Keratinocyte (primary cell): Measurements from ENCODE around the gene TICAM1. TPM values are rescaled to one million over a fixed set of nuclear protein-coding genes. Genes with fewer than 3 reads are reported as not detected.
"Not testable (repeated sequence)": the region's sequence is repeated elsewhere in the genome, so short reads cannot be mapped to it uniquely, and the experiment has no call there.

ENCODE experiments used
- DNase-seq: peaks from one replicate; pipeline ENCODE4 v3.0.0-alpha.2; 2011; ENCODE audit warnings: low read depth, missing footprints, low spot score
- FAIRE-seq: peaks from 2 replicates; lab custom pipeline; 2011; peaks lifted over from hg19 to GRCh38; lab: Jason Lieb, UNC
- H2AFZ ChIP-seq: 2 replicates; pipeline ENCODE4 v1.6.0; 2012; ENCODE audit warnings: low read length, control low read depth, inconsistent platforms; ENCODE audit not compliant: control insufficient read depth
- H3K27ac ChIP-seq: 2 replicates; pipeline ENCODE4 v1.5.1; 2011; ENCODE audit warnings: low read length; ENCODE audit not compliant: control insufficient read depth, insufficient read depth
- H3K27me3 ChIP-seq: 3 replicates; pipeline ENCODE4 v1.6.0; 2011; ENCODE audit warnings: low read length; ENCODE audit not compliant: control insufficient read depth, insufficient read depth; ENCODE audit errors: extremely low read depth
- H3K36me3 ChIP-seq, 2 experiments: 2 replicates in 1 of 2; 3 replicates in 1 of 2; pipeline ENCODE4 v1.5.1; 2011; ENCODE audit warnings: low read length in 2 of 2, mild to moderate bottlenecking in 1 of 2; ENCODE audit not compliant: control insufficient read depth in 2 of 2, insufficient read depth in 2 of 2; ENCODE audit errors: extremely low read depth in 1 of 2
- H3K4me1 ChIP-seq: 3 replicates; pipeline ENCODE4 v1.5.1; 2011; ENCODE audit warnings: low read length; ENCODE audit not compliant: control insufficient read depth, insufficient read depth; ENCODE audit errors: extremely low read depth
- H3K4me2 ChIP-seq: 3 replicates; pipeline ENCODE4 v1.6.0; 2011; ENCODE audit warnings: low read depth, low read length; ENCODE audit not compliant: control insufficient read depth, insufficient read depth; ENCODE audit errors: extremely low read depth
- H3K4me3 ChIP-seq, 3 experiments: fragments of 200-600 bp in 1 of 3; sonication (generic) in 1 of 3; 2 replicates in 2 of 3; 3 replicates in 1 of 3; pipeline ENCODE4 v1.5.1; 2011 to 2016; ENCODE audit warnings: low read length in 3 of 3, mild to moderate bottlenecking in 3 of 3, control low read depth in 2 of 3, inconsistent platforms in 1 of 3, low read depth in 1 of 3, mixed read lengths in 1 of 3, mixed run types in 1 of 3, moderate library complexity in 1 of 3; ENCODE audit not compliant: control insufficient read depth in 2 of 3, insufficient read depth in 2 of 3; ENCODE audit errors: extremely low read depth in 1 of 3
- H3K79me2 ChIP-seq: 2 replicates; pipeline ENCODE4 v1.6.0; 2012; ENCODE audit warnings: low read length; ENCODE audit not compliant: control insufficient read depth, insufficient read depth
- H3K9ac ChIP-seq: 3 replicates; pipeline ENCODE4 v1.6.0; 2011; ENCODE audit warnings: low read length; ENCODE audit not compliant: control insufficient read depth, insufficient read depth; ENCODE audit errors: extremely low read depth
- H3K9me1 ChIP-seq: 3 replicates; pipeline ENCODE4 v1.6.0; 2011; ENCODE audit warnings: low read length; ENCODE audit not compliant: control insufficient read depth, insufficient read depth; ENCODE audit errors: extremely low read depth
- H3K9me3 ChIP-seq: 2 replicates; pipeline ENCODE4 v1.5.1; 2012; ENCODE audit warnings: low read depth, low read length; ENCODE audit not compliant: control insufficient read depth
- H4K20me1 ChIP-seq: 3 replicates; pipeline ENCODE4 v1.6.0; 2011; ENCODE audit warnings: low read length; ENCODE audit not compliant: control insufficient read depth, insufficient read depth; ENCODE audit errors: extremely low read depth
- EZH2 ChIP-seq: IDR thresholded peaks from one replicate; pipeline ENCODE4 v1.6.1; 2012; ENCODE audit warnings: inconsistent platforms, mild to moderate bottlenecking, low read length, moderate library complexity
- dilution Hi-C: fragments of 300-500 bp; cut with MboI; formaldehyde crosslinking; loops from one replicate; pipeline ENCODE4 v1.7.0; 2020; ENCODE audit warnings: low sequenced_read_pairs; ENCODE audit not compliant: extremely low pct_ligation_motif_present
- polyA plus RNA-seq, 5 experiments: library from polyadenylated mRNA; depleted of rRNA in 3 of 5; stranded (reverse) in 3 of 5; stranded (forward) in 1 of 5; unstranded in 1 of 5; fragments of >200 nt; gene quantifications; 1 replicate in 1 of 5; 2 replicates in 3 of 5; 3 replicates in 1 of 5; pipeline versions ENCODE4 v1.2.1 to v1.2.3, GENCODE V29; 2011 to 2012; ENCODE audit warnings: missing spikeins in 2 of 5, low read depth in 1 of 5, low replicate concordance in 1 of 5
- TF ChIP-seq, protein P1 (sequence below), 3 experiments: IDR thresholded peaks in 1 of 3; conservative IDR thresholded peaks in 1 of 3; optimal IDR thresholded peaks in 1 of 3; 2 replicates in 2 of 3; 3 replicates in 1 of 3; pipeline versions ENCODE3 to v1.5.1; 2011; ENCODE audit warnings: low read length in 3 of 3, mild to moderate bottlenecking in 3 of 3, moderate library complexity in 2 of 3, control low read depth in 1 of 3, inconsistent platforms in 1 of 3; ENCODE audit not compliant: insufficient read depth in 2 of 3; ENCODE audit errors: extremely low read depth in 1 of 3

Gene TICAM1
- polyA plus RNA-seq, 1 donor (not counting 4 experiments of a cell fraction or from before 2014, with no cell fraction given), result 2.2 TPM

DNA sequence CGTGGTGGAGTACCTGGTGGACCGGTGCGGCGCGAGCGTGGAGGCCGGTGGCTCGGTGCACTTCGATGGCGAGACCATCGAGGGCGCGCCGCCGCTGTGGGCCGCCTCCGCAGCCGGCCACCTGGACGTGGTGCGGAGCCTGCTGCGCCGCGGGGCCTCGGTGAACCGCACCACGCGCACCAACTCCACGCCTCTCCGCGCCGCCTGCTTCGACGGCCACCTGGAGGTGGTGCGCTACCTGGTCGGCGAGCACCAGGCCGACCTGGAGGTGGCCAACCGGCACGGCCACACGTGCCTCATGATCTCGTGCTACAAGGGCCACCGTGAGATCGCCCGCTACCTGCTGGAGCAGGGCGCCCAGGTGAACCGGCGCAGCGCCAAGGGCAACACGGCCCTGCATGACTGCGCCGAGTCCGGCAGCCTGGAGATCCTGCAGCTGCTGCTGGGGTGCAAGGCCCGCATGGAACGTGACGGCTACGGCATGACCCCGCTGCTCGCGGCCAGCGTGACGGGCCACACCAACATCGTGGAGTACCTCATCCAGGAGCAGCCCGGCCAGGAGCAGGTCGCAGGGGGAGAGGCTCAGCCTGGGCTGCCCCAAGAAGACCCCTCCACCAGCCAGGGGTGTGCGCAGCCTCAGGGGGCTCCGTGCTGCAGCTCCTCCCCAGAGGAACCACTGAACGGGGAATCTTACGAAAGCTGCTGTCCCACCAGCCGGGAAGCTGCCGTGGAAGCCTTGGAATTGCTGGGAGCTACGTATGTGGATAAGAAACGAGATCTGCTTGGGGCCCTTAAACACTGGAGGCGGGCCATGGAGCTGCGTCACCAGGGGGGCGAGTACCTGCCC is 39.3 kb downstream of the TICAM1 start:
- Histone ChIP-seq H2AFZ (peak overlapping the region; percentile 70), H3K4me3 (peak overlapping the region; percentile 71 to 81 (median 77)), H3K79me2 (peaks cover 49% of the 10 kb centered on the region), H3K4me1 (peaks cover 36% of the 10 kb centered on the region), H3K4me2 (peak overlapping the region; percentile 82), H3K27ac (peak overlapping the region; percentile 86), H3K9ac (peak overlapping the region; percentile 93)
- H4K20me1 ChIP-seq, dilution Hi-C loops, H3K36me3 ChIP-seq, DNase-seq, H3K9me1 ChIP-seq, H3K9me3 ChIP-seq, H3K27me3 ChIP-seq, FAIRE-seq: not testable (repeated sequence)

DNA sequence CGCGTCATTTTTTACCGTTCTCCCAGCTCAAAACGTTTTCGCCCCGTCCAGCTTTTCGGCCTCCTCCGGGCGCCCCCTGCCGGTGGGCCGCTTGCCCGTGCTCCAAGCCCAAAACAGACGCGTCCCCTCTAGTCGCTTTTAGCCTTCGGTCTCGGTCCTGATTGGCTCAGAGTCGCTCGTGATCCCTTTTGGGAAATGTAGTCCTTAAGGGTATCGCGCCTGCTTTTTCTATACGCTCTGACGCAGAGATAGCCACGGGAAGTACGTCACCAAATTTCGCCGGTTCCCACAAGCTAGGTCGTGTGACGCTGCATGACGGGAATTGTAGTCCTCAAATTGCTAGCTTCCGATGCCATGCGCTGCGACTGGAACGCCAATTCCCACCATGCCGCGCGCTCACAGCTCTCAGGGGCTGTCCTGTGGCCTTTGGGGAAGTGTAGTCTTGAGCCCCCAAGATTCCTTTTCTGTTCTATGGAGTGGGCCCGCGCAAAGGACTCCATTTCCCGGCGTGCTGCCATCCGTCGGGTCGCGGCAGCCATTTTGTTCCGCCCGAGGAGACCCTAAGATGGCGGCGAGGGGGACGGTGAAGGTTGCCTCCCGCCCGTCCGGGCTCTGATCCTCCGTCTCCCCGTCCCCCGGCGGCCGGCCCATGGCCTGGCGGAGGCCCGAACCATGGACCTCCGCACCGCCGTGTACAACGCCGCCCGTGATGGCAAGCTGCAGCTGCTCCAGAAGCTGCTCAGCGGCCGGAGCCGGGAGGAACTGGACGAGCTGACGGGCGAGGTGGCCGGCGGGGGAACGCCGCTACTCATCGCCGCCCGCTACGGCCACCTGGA is 40.1 kb downstream of the TICAM1 start, which contains the start of gene FEM1A:
FEM1A (plus strand) TSS at position 552 of the 836 bp plus-strand sequence; CDS start at position 673, 121 bp downstream.
- Histone ChIP-seq H4K20me1 (no peaks in the 10 kb centered on the region), H2AFZ (peak within 1 kb of the TSS; percentile 78), H3K36me3 (peaks cover 0 to 6% of the 10 kb centered on the region in 2 experiments), H3K9ac (peak within 1 kb of the TSS; percentile 93), H3K9me3 (no peaks in the 10 kb centered on the region), H3K4me3 (peak within 1 kb of the TSS; percentile 71 to 81 (median 77)), H3K27me3 (no peaks in the 10 kb centered on the region), H3K4me1 (peaks cover 36% of the 10 kb centered on the region), H3K9me1 (no peaks in the 10 kb centered on the region), H3K4me2 (peak within 1 kb of the TSS; percentile 82), H3K79me2 (peaks cover 44% of the 10 kb centered on the region), H3K27ac (peak within 1 kb of the TSS; percentile 86)
- peak; percentile 100 for DNase-seq
- FAIRE-seq, result peak; percentile 93
- TF ChIP-seq, protein P1, sequence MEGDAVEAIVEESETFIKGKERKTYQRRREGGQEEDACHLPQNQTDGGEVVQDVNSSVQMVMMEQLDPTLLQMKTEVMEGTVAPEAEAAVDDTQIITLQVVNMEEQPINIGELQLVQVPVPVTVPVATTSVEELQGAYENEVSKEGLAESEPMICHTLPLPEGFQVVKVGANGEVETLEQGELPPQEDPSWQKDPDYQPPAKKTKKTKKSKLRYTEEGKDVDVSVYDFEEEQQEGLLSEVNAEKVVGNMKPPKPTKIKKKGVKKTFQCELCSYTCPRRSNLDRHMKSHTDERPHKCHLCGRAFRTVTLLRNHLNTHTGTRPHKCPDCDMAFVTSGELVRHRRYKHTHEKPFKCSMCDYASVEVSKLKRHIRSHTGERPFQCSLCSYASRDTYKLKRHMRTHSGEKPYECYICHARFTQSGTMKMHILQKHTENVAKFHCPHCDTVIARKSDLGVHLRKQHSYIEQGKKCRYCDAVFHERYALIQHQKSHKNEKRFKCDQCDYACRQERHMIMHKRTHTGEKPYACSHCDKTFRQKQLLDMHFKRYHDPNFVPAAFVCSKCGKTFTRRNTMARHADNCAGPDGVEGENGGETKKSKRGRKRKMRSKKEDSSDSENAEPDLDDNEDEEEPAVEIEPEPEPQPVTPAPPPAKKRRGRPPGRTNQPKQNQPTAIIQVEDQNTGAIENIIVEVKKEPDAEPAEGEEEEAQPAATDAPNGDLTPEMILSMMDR (optimal IDR thresholded peaks at IDR 0.05 in 1 of 3, IDR thresholded peaks at IDR 0.05 in 1 of 3, conservative IDR thresholded peaks at IDR 0.05 in 1 of 3; ENCODE audit: extremely low read depth in 1 of 3, insufficient read depth in 2 of 3, low read length in 3 of 3), result peak; percentile 90 to 99 (median 98)
- TF ChIP-seq EZH2, result no peak
- dilution Hi-C loops, result no loop called here

DNA sequence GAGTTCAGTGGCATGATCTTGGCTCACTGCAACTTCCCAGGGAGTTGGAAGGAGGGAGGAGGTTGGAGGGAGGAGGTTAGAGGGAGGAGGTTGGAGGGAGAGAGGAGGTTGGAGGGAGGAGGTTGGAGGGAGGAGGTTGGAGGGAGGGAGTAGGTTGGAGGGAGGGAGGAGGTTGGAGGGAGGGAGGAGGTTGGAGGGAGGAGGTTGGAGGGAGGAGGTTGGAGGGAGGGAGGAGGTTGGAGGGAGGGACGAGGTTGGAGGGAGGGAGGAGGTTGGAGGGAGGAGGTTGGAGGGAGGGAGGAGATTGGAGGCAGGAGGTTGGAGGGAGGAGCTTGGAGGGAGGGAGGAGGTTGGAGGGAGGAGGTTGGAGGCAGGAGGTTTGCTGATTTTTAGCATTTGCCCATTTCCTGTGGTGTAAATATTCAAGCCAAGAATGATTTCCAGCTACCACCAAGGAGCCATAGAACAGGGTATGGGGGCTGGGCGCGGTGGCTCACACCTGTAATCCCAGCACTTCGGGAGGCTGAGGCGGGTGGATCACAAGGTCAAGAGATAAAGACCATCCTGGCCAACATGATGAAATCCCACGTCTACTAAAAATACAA is 45.0 kb downstream of the TICAM1 start:
- H3K27ac ChIP-seq, H3K36me3 ChIP-seq, H3K27me3 ChIP-seq, H3K79me2 ChIP-seq, FAIRE-seq, H4K20me1 ChIP-seq, dilution Hi-C loops, DNase-seq, H2AFZ ChIP-seq, H3K9me1 ChIP-seq, H3K4me1 ChIP-seq, H3K9me3 ChIP-seq, H3K4me2 ChIP-seq, H3K9ac ChIP-seq, H3K4me3 ChIP-seq: not testable (repeated sequence)
